Measurements from ENCODE around the gene RAB7A. TPM values are rescaled to one million over a fixed set of nuclear protein-coding genes. Genes with fewer than 3 reads are reported as not detected.
A peak's percentile ranks its signal among the peaks of the same experiment; 100 is the strongest.

RAB7A gene
- total RNA-seq (2022) (262 and 284 TPM in 2 replicates), Bru-seq, nascent RNA (percentile 93 among the genes with signal in this experiment), BruChase-seq, experiment 1, labeled RNA remaining after a 2-hour chase (percentile 90 among the genes with signal in this experiment), BruChase-seq, experiment 2, labeled RNA remaining after a 6-hour chase (percentile 94 among the genes with signal in this experiment)
- long read RNA-seq, transcript RAB7A-201 (6 exons, 2,244 nt): major isoform, 553 of 590 reads
- long read RNA-seq, partial matches to known transcripts: 2 of 590 reads
- long read RNA-seq, other reads (novel, unspliced or antisense): 33 of 590 reads

DNA sequence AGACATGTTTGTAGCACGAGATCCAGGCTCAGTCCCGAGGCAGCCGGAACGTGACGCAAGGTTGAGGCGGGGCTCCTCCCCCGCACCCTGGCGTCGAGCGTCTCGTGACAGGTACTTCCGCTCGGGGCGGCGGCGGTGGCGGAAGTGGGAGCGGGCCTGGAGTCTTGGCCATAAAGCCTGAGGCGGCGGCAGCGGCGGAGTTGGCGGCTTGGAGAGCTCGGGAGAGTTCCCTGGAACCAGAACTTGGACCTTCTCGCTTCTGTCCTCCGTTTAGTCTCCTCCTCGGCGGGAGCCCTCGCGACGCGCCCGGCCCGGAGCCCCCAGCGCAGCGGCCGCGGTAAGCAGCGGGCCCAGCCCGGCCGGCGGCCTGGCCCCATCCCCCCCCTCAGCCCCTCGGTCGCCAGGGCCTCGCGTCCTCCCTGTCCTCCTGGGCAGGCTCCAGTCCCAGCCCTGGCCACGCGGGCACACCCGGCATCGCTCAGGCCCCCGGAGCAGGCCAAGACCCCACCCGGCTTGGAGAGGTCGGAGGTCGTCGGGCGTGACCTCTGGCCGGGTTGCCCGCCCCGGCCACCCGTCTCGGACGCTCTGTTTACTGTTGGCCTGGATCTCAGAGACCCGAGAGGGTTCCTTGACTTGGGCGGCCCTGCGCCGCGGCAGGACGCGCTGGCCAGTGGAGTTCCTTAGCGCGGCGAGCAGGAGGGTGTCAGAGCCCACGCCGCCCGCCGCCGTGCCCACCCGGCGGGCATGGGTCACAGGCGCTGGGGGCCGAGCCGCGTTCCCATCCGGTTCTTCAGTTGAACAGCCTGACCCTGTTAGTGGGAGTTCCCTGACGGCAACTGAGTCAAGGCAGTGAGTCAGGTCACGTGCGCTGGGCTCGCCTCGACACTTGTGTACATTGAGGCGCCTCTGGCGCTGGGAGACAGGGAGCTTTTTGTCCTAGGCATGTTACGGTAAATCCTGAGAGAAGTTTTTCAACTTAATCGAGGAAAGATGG lies at the start of gene RAB7A:
Gene RAB7A, plus strand, starts transcription at position 161 of the 994 bp plus-strand sequence. CDS start 69,185 bp downstream, outside the sequence.
- no peaks in the 10 kb centered on the region for H3K27me3 ChIP-seq (replicated peaks; ENCODE audit: control insufficient read depth, insufficient read depth, low read length)
- no peaks in the 10 kb centered on the region for H3K36me3 ChIP-seq (ENCODE audit: control insufficient read depth, insufficient read depth, low read length)
- no peak for TF ChIP-seq CTCF (IDR thresholded peaks at IDR 0.05; ENCODE audit: insufficient read depth in 1 of 2, low read depth in 1 of 2, low read length in 1 of 2, severe bottlenecking in 1 of 2, unreplicated experiment in 1 of 2)
- no peaks in the 10 kb centered on the region for H3K27me3 Mint-ChIP-seq (ENCODE audit: insufficient read depth, unreplicated experiment)
- intact Hi-C loops (cut with micrococcal nuclease; ENCODE audit: unreplicated experiment): loop anchor here (1.0 to 10.0 kb wide), 2 partner anchors 46 to 68 kb away; no protein-coding TSS in a partner anchor
- ChIA-PET CTCF (interaction anchor here (1.8 kb wide), 1 partner anchor 46 kb away, joined by 6 read pairs; no protein-coding TSS in a partner anchor), POLR2A (interaction anchor here (0.6 to 1.5 kb wide), 3 partner anchors 14 to 76 kb away, joined by 3 to 6 read pairs (median 3); partner anchors contain the start of gene RPN1)
- peak within 1 kb of the TSS; percentile 91 for H3K4me3 Mint-ChIP-seq (ENCODE audit: unreplicated experiment)
- peak within 1 kb of the TSS; percentile 96 for H3K27ac Mint-ChIP-seq (ENCODE audit: unreplicated experiment)
- H3K4me1 Mint-ChIP-seq (ENCODE audit: low read depth, unreplicated experiment): peaks cover 13% of the 10 kb centered on the region
- H3K4me1 ChIP-seq: peaks cover 20% of the 10 kb centered on the region
- BruUV-seq (replicated peaks): no TSS peak
- H3K4me3 ChIP-seq (ENCODE audit: low read depth, low read length): peak within 1 kb of the TSS; percentile 86
- peaks cover 27% of the 10 kb centered on the region for H3K36me3 Mint-ChIP-seq (ENCODE audit: insufficient read depth, unreplicated experiment)
- H3K9me3 ChIP-seq: no peaks in the 10 kb centered on the region
- H3K9me3 Mint-ChIP-seq (ENCODE audit: unreplicated experiment): no peaks in the 10 kb centered on the region
- DNase-seq: peak; percentile 98

DNA sequence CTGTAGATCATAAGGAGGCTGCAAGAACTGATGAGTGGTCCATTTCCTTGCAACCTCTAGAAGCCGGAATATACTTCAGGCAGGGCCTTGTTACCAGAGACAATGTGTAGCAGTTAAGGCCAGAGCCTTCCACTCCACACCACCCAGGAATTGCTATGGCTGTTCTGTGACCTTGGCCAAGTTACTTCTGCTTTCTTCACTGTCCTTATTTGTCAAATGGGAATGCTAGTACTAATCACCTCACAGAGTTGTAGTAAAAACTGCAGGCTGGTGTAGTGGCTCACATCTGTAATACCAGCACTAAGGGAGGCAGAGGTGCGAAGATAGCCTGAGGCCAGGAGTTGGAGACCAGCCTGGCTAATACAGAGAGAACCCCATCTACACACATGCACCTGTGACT lies 46.6 kb upstream of the RAB7A start:
- peaks cover 5% of the 10 kb centered on the region for H3K4me1 Mint-ChIP-seq (ENCODE audit: low read depth, unreplicated experiment)
- H3K27ac Mint-ChIP-seq (ENCODE audit: unreplicated experiment): no peak overlapping the region
- BruUV-seq (replicated peaks): no TSS peak
- no peaks in the 10 kb centered on the region for H3K9me3 ChIP-seq
- no peak for TF ChIP-seq CTCF (IDR thresholded peaks at IDR 0.05; ENCODE audit: insufficient read depth in 1 of 2, low read depth in 1 of 2, low read length in 1 of 2, severe bottlenecking in 1 of 2, unreplicated experiment in 1 of 2)
- no peak overlapping the region for H3K4me3 Mint-ChIP-seq (ENCODE audit: unreplicated experiment)
- no peaks in the 10 kb centered on the region for H3K27me3 ChIP-seq (replicated peaks; ENCODE audit: control insufficient read depth, insufficient read depth, low read length)
- ChIA-PET CTCF (no interaction called here), POLR2A (no interaction called here)
- no peaks in the 10 kb centered on the region for H3K36me3 ChIP-seq (ENCODE audit: control insufficient read depth, insufficient read depth, low read length)
- no peaks in the 10 kb centered on the region for H3K4me1 ChIP-seq
- H3K4me3 ChIP-seq (ENCODE audit: low read depth, low read length): no peak overlapping the region
- no peaks in the 10 kb centered on the region for H3K9me3 Mint-ChIP-seq (ENCODE audit: unreplicated experiment)
- DNase-seq: no peak
- intact Hi-C loops (cut with micrococcal nuclease; ENCODE audit: unreplicated experiment): no loop called here
- no peaks in the 10 kb centered on the region for H3K27me3 Mint-ChIP-seq (ENCODE audit: insufficient read depth, unreplicated experiment)
- peaks cover 7% of the 10 kb centered on the region for H3K36me3 Mint-ChIP-seq (ENCODE audit: insufficient read depth, unreplicated experiment)

Measured in Caco-2 (cell line).